Ovary (tissue), 3 donors: Measurements from ENCODE around the gene LIN28A.

ENCODE experiments used
- EP300 ChIP-seq: sonication (generic); formaldehyde crosslinking; IDR thresholded peaks from one replicate; pipeline ENCODE4 v1.6.1; 2017; ENCODE audit warnings: antibody characterized with exemption
- TF ChIP-seq, protein P1 (sequence below), 3 donors: fragments of 450-650 bp in 2 of 3; fragments of 200-600 bp in 1 of 3; IDR thresholded peaks; one replicate each; pipeline versions ENCODE4 v1.5.1 to v1.8.0; 2016 to 2022; ENCODE audit warnings: antibody characterized with exemption in 3 of 3, mild to moderate bottlenecking in 1 of 3
- donor health status: DM: no; HTN: no; CAD: no.

DNA sequence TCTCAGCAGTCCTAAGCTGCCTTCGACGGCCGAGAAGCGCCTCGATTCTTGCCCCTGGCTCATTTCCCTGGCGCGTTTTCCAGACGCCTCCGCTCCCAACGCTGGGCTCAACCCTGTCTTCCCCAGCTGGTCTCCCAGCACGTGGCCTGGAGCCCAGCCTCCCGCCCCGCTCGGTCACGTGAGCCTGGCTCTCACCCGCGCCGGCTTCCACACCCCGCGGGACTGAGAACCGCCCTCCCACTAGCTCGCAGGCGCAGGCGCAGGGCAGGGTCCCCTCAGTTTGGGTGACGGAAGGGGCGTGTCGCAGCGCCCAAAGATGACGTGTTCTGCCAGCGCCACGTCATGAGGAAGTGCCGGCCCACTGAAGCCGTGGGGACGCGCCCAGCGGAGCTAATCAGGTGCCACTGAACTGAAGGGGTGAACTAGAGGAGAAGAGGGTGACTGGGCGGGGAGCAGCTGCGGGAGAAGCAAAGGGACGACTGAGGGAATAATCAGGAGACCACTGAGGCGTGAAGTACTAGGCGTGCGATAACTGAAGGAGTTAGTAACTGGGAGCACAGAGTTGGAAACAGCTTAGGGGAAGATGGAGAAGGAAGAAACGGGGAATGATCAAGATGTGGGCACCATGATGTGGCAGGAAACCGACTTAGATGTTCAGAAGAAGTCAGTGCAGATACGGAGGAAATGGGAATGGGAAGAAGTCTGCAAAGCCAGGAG lies 21.5 kb downstream of the LIN28A start, which contains the start of gene DHDDS:
- TF ChIP-seq, protein P1, sequence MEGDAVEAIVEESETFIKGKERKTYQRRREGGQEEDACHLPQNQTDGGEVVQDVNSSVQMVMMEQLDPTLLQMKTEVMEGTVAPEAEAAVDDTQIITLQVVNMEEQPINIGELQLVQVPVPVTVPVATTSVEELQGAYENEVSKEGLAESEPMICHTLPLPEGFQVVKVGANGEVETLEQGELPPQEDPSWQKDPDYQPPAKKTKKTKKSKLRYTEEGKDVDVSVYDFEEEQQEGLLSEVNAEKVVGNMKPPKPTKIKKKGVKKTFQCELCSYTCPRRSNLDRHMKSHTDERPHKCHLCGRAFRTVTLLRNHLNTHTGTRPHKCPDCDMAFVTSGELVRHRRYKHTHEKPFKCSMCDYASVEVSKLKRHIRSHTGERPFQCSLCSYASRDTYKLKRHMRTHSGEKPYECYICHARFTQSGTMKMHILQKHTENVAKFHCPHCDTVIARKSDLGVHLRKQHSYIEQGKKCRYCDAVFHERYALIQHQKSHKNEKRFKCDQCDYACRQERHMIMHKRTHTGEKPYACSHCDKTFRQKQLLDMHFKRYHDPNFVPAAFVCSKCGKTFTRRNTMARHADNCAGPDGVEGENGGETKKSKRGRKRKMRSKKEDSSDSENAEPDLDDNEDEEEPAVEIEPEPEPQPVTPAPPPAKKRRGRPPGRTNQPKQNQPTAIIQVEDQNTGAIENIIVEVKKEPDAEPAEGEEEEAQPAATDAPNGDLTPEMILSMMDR (IDR thresholded peaks at IDR 0.05): no peak
- TF ChIP-seq EP300: no peak
